Measurements from ENCODE around the gene NOL6. TPM values are rescaled to one million over a fixed set of nuclear protein-coding genes. Genes with fewer than 3 reads are reported as not detected.

The NOL6 gene
- polyA plus RNA-seq, 2 of the 4 experiments (the other 2 are of a cell fraction) = 49.5 to 52.0 TPM

GRCh38 chr9:33446946-33447798 is 26.6 kb downstream of the NOL6 start, which contains the start of gene AQP3 (continued):
- TF ChIP-seq ATOH8 (CRISPR knock-in tag; IDR thresholded peaks at IDR 0.05; ENCODE audit: low read depth) = no peak
- TF ChIP-seq USF2 (IDR thresholded peaks at IDR 0.05) = no peak

- peak; percentile 11 to 14; a peak in 4 of 6 replicates for ATAC-seq
Measured at GRCh38 chr9:33446240-33446945, 27.3 kb downstream of the NOL6 start.

GRCh38 chr9:33445389-33446239 is 28.1 kb downstream of the NOL6 start:
- TF ChIP-seq PBX3 (IDR thresholded peaks at IDR 0.05) (no peak), ZNF302 (CRISPR knock-in tag; IDR thresholded peaks at IDR 0.05) (no peak), CTCF (IDR thresholded peaks at IDR 0.05) (no peak), ELK1 (IDR thresholded peaks at IDR 0.05; ENCODE audit: low read depth, low read length) (no peak), ATOH8 (CRISPR knock-in tag; IDR thresholded peaks at IDR 0.05; ENCODE audit: low read depth) (no peak), SREBF2 (IDR thresholded peaks at IDR 0.05) (no peak), HOXB13 (CRISPR knock-in tag; IDR thresholded peaks at IDR 0.05; ENCODE audit: low read depth) (no peak), HOXA7 (CRISPR knock-in tag; IDR thresholded peaks at IDR 0.05) (no peak), CBX8 (IDR thresholded peaks at IDR 0.05) (no peak), HOXB5 (CRISPR knock-in tag; IDR thresholded peaks at IDR 0.05) (no peak), MAZ (IDR thresholded peaks at IDR 0.05; ENCODE audit: borderline replicate concordance, low read depth, low read length) (no peak), HES2 (IDR thresholded peaks at IDR 0.05) (no peak), ZC3H11A (IDR thresholded peaks at IDR 0.05) (no peak), USF2 (IDR thresholded peaks at IDR 0.05) (no peak), EHF (CRISPR knock-in tag; IDR thresholded peaks at IDR 0.05) (no peak)
- H3K4me2 ChIP-seq = no peak overlapping the region
- H3K9me3 ChIP-seq = no peaks in the 10 kb centered on the region
- H3K4me3 ChIP-seq = no peak overlapping the region
- 87% methylated on average over 11 of the region's 11 CpGs for WGBS (ENCODE audit: missing lambda C conversion rate)
- FAIRE-seq (no peak), ATAC-seq (no peak), DNase-seq (ENCODE audit: low read depth in 1 of 2, low spot score in 1 of 2) (no peak)
- H3K4me1 ChIP-seq = peaks cover 42% of the 10 kb centered on the region
- ChIA-PET CTCF (interaction anchor here (1.3 to 41.9 kb wide), 5 partner anchors 21 to 70 kb away, joined by 4 to 834 read pairs (median 30); partner anchors contain the start of genes AQP3 and NOL6), POLR2A (no interaction called here)
- peak overlapping the region in 1 of 2 experiments; percentile 80; a peak in 3 of 6 replicates for H3K27ac ChIP-seq

More at GRCh38 chr9:33446240-33446945, 27.3 kb downstream of the NOL6 start:
- Histone ChIP-seq H3K4me3 (peak overlapping the region; percentile 42; the same call in 2 of the 3 replicates), H3K9me3 (no peaks in the 10 kb centered on the region), H3K4me2 (peak overlapping the region; percentile 92), H3K27ac (peak overlapping the region; percentile 43 to 80; a peak in 4 of 6 replicates), H3K4me1 (peaks cover 37% of the 10 kb centered on the region)
- DNase-seq (ENCODE audit: low read depth in 1 of 2, low spot score in 1 of 2) (no peak), FAIRE-seq (no peak)
- POLR2A ChIA-PET = interaction anchor here (0.6 kb wide), 1 partner anchor 9 kb away, joined by 7 read pairs; no protein-coding TSS in a partner anchor
- 72% methylated on average over 12 of the region's 12 CpGs for WGBS (ENCODE audit: missing lambda C conversion rate)
- TF ChIP-seq GATA3 (IDR thresholded peaks at IDR 0.05; ENCODE audit: borderline replicate concordance) = no peak
- TF ChIP-seq MYC (IDR thresholded peaks at IDR 0.05; ENCODE audit: borderline replicate concordance, low read length) = no peak
- CTCF ChIA-PET = interaction anchor here (1.1 to 41.9 kb wide), 7 partner anchors 3 to 218 kb away, joined by 3 to 834 read pairs (median 68); partner anchors contain the start of genes AQP3, AQP7 and NOL6
